ENCODE data around the gene TSPAN18.

TSPAN18 gene

GRCh38 chr11:44784851-44785250, 58.1 kb downstream of the TSPAN18 start:
- Mint-ChIP-seq H3K4me1 (no peaks in the 10 kb centered on the region), H3K4me3 (no peak overlapping the region), H3K27ac (no peak overlapping the region), H3K9me3 (no peaks in the 10 kb centered on the region), H3K27me3 (peaks cover 8% of the 10 kb centered on the region), H3K36me3 (no peaks in the 10 kb centered on the region)
- no peak for ATAC-seq

DNA sequence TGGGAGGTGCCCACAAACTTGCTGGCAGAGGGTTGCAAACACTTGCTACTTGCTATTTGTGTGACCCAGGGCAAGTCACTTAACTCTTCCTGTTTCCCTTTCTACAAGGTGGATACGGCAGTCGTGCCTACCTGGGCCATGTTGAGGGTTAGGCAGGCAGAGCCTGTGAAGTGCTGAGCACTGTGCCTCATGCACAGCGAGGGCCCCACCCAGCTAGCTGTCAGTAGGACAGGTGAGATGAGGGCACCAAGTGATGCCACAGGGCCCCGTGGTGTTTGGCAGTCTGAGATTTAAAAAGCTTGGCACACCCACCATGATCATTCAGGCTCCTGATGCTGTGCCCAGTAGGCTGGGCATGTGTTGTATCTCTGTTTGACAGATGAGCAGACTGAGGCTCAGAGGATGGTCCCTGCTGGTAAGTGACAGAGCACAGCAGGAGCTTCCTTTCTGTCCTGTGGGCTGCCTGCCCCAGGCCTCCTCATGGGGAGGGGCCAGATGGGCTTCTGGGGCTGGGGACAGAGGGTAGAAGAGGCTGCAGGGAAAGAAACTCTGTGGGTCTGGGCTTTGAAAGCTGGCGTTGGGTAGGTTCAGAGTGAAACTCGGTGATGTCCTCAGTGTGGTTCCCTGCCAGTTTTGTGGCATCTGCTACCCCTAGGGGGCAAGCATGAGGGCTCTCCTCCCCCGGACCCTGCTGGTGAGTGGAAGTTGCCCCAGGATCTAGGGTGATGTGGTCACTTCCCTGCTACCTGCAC, 59.3 kb downstream of the TSPAN18 start:
- no peak overlapping the region for H3K27ac Mint-ChIP-seq
- H3K4me1 Mint-ChIP-seq: no peaks in the 10 kb centered on the region

GRCh38 chr11:44787070-44787469, 60.3 kb downstream of the TSPAN18 start:
- Mint-ChIP-seq H3K4me3 (no peak overlapping the region), H3K9me3 (peaks cover 4% of the 10 kb centered on the region), H3K4me1 (no peaks in the 10 kb centered on the region), H3K36me3 (no peaks in the 10 kb centered on the region), H3K27ac (no peak overlapping the region), H3K27me3 (peaks cover 8% of the 10 kb centered on the region)
- ATAC-seq: no peak

More for the DNA sequence above, 59.3 kb downstream of the TSPAN18 start:
- Mint-ChIP-seq H3K4me3 (no peak overlapping the region), H3K27me3 (peaks cover 8% of the 10 kb centered on the region), H3K36me3 (no peaks in the 10 kb centered on the region), H3K9me3 (peaks cover 4% of the 10 kb centered on the region)
- ATAC-seq: no peak

DNA sequence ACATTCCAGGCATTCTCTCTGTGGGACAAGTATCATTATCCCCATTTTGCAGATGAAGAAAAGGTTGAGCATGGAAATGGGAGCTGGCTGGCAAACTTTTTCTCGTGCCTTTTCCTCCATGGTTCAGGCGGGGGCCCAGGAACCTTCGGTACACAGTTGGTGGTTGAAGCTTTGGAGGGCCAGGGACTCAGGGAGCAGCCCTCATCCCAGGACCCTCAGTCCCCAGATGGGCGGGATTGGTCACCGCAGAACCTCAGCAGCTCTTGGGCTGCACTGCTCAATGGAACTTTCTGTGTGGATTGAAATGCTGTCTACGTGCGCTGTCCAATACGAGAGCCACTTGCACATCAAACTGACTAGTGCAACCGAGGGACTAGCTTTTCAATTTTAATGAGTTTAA, 61.2 kb downstream of the TSPAN18 start:
- Mint-ChIP-seq H3K4me3 (no peak overlapping the region), H3K27ac (no peak overlapping the region), H3K36me3 (no peaks in the 10 kb centered on the region), H3K9me3 (peaks cover 4% of the 10 kb centered on the region), H3K4me1 (no peaks in the 10 kb centered on the region), H3K27me3 (peaks cover 8% of the 10 kb centered on the region)
- no peak for ATAC-seq

- H3K27ac Mint-ChIP-seq: no peak overlapping the region
- H3K4me1 Mint-ChIP-seq: no peaks in the 10 kb centered on the region
- H3K27me3 Mint-ChIP-seq: peaks cover 8% of the 10 kb centered on the region
- ATAC-seq: no peak
- H3K9me3 Mint-ChIP-seq: peaks cover 4% of the 10 kb centered on the region
- no peak overlapping the region for H3K4me3 Mint-ChIP-seq
- no peaks in the 10 kb centered on the region for H3K36me3 Mint-ChIP-seq
Observed at GRCh38 chr11:44788536-44789261, 61.9 kb downstream of the TSPAN18 start.

GRCh38 chr11:44789496-44789895, 62.7 kb downstream of the TSPAN18 start:
- ATAC-seq: no peak
- Mint-ChIP-seq H3K9me3 (peaks cover 4% of the 10 kb centered on the region), H3K27ac (no peak overlapping the region), H3K36me3 (no peaks in the 10 kb centered on the region), H3K27me3 (peaks cover 8% of the 10 kb centered on the region), H3K4me3 (no peak overlapping the region), H3K4me1 (no peaks in the 10 kb centered on the region)

DNA sequence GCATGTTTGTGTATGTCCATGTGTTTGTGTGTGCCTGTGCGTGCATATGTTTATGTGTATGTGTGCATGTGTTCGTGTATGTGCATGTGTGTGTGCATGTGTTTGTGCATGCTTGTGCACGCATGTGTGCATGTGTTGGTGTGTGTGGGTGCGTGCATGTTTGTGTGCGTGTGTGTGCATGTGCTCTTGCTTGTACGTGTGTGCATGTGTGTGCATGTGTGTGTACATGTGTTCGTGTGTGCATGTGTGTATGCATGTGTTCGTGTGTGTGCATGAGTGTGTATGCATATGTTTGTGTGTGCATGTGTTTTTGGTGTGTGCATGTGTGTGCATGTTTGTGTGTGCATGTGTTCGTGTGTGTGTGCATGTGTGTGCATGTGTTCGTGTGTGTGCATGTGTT, 63.4 kb downstream of the TSPAN18 start:
- no peak for ATAC-seq
- Mint-ChIP-seq H3K9me3 (peaks cover 4% of the 10 kb centered on the region), H3K27me3 (peaks cover 11% of the 10 kb centered on the region), H3K4me3 (no peak overlapping the region), H3K36me3 (no peaks in the 10 kb centered on the region), H3K4me1 (no peaks in the 10 kb centered on the region), H3K27ac (no peak overlapping the region)

DNA sequence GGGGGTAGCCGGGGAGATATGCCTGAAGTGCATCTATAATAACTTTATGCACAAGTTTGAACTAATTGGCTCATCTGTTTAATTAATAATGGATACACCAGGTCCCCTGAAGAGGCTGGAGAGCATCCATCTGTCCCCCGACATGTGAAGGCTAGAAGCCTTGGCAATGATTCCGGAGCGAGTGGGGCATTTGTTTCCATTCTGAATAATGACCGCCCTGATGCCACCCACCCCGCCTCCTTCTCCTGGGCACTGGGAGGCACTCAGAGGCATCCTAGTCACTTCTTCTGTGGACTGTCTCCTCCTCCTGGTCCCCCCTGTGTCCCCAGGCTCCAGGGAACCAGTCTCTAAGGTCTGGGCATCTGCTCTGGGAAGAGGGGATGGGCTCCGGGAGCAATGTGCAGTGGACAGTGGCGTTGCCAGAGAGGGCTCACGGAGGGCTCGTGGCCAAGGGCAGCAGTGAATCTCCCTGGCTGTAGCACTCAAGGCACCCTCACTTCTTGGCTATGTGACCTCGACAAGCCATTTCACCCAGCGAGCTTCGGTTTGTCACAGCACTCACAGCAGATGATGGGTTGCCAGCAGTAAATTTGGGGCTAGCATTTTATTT, 64.7 kb downstream of the TSPAN18 start:
- no peaks in the 10 kb centered on the region for H3K4me1 Mint-ChIP-seq
- no peak overlapping the region for H3K4me3 Mint-ChIP-seq
- no peaks in the 10 kb centered on the region for H3K36me3 Mint-ChIP-seq
- no peak for ATAC-seq
- no peak overlapping the region for H3K27ac Mint-ChIP-seq
- peaks cover 4% of the 10 kb centered on the region for H3K9me3 Mint-ChIP-seq
- peaks cover 14% of the 10 kb centered on the region for H3K27me3 Mint-ChIP-seq

- Mint-ChIP-seq H3K4me1 (no peaks in the 10 kb centered on the region), H3K9me3 (peaks cover 4% of the 10 kb centered on the region), H3K27me3 (peaks cover 19% of the 10 kb centered on the region), H3K27ac (no peak overlapping the region), H3K4me3 (no peak overlapping the region), H3K36me3 (no peaks in the 10 kb centered on the region)
- ATAC-seq: no peak
Observed at GRCh38 chr11:44792171-44792570, 65.4 kb downstream of the TSPAN18 start.

GRCh38 chr11:44793350-44794090, 66.8 kb downstream of the TSPAN18 start:
- Mint-ChIP-seq H3K9me3 (peaks cover 4% of the 10 kb centered on the region), H3K27me3 (peaks cover 17% of the 10 kb centered on the region), H3K4me1 (no peaks in the 10 kb centered on the region), H3K27ac (no peak overlapping the region), H3K36me3 (no peaks in the 10 kb centered on the region), H3K4me3 (no peak overlapping the region)
- ATAC-seq: no peak

GRCh38 chr11:44795803-44796535, 69.2 kb downstream of the TSPAN18 start:
- Mint-ChIP-seq H3K27me3 (peaks cover 24% of the 10 kb centered on the region), H3K4me3 (no peak overlapping the region), H3K27ac (no peak overlapping the region), H3K36me3 (no peaks in the 10 kb centered on the region), H3K4me1 (no peaks in the 10 kb centered on the region), H3K9me3 (no peaks in the 10 kb centered on the region)
- ATAC-seq: peak; percentile 62

DNA sequence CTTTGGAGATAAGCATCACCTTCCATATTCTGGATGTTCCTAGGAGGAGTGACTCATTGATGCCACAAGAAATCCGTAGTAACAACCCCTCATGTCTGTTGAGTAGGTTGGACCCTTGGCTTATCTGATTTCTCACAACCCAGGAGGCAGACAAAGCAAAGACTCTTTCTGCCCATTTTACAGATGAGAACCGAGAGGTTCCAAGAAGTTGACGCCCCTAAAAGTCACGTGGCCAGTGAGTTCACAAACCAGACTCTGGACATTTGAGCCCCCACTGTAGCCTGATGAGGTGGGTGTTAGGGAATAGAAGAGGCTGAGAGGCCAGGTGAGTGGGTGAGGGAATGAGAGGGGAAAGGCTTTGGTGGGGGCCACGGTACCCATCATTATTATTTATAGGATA, 70.3 kb downstream of the TSPAN18 start:
- H3K27ac Mint-ChIP-seq: no peak overlapping the region
- H3K36me3 Mint-ChIP-seq: no peaks in the 10 kb centered on the region
- H3K27me3 Mint-ChIP-seq: peaks cover 34% of the 10 kb centered on the region
- H3K4me1 Mint-ChIP-seq: no peaks in the 10 kb centered on the region
- no peak for ATAC-seq
- H3K4me3 Mint-ChIP-seq: no peak overlapping the region
- H3K9me3 Mint-ChIP-seq: no peaks in the 10 kb centered on the region

DNA sequence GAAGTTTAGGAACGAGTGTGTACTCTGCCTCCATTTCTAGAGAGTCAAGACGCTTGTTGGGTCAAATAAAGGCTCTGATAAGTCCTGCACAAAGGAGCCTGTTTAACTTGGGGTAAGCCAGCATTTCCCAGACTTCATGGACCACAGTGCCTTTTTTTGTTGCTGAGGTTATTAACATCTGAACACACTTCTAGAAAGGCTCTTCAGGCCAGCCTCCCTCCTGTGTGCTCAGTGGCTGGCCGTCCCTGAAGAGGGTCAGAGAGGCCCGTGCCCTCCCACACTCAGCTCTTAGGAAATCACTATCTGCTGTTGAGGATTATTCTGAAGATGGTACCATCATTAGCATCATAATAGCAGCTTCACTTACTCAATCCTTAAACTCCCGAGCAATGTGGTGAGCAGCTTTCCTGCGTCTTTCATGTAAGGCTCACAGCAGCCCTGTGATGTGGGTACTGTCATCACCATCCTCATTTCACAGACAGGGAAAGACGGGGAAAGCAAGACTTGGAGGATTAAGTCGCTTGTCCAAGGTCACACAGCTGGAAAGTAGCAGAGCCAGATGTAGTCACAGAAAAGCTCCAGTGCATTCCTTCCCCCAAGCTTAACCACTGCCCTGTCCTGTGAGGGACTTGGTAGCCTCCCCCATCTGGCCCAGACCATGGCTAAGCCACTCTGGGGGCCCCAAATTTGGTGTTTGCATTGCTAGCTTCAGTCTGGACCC, 71.3 kb downstream of the TSPAN18 start:
- no peak for ATAC-seq
- no peaks in the 10 kb centered on the region for H3K4me1 Mint-ChIP-seq
- H3K27ac Mint-ChIP-seq: no peak overlapping the region
- no peaks in the 10 kb centered on the region for H3K9me3 Mint-ChIP-seq
- H3K36me3 Mint-ChIP-seq: no peaks in the 10 kb centered on the region
- no peak overlapping the region for H3K4me3 Mint-ChIP-seq
- H3K27me3 Mint-ChIP-seq: peaks cover 44% of the 10 kb centered on the region

DNA sequence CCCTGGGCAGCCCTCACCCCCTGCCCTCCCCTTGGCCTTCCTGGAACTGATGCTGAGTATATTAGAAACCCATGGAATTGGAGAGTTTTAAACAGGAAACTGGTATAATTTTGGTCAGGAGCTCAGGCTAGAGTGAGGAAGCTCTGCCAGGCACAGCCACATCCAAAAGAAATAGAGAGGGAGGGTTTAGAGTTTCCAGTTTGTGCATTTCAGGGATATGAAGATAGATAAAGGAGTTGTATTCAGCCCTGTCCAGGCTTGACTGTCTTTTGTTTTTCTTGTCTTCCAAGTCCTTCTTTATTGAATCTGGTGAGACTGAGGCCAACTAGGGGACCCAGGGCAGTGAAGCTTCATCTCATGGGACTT, 71.8 kb downstream of the TSPAN18 start:
- H3K36me3 Mint-ChIP-seq: no peaks in the 10 kb centered on the region

More for the DNA sequence above, 71.8 kb downstream of the TSPAN18 start:
- peaks cover 49% of the 10 kb centered on the region for H3K27me3 Mint-ChIP-seq
- no peaks in the 10 kb centered on the region for H3K9me3 Mint-ChIP-seq
- H3K4me3 Mint-ChIP-seq: no peak overlapping the region
- ATAC-seq: no peak
- no peaks in the 10 kb centered on the region for H3K4me1 Mint-ChIP-seq
- no peak overlapping the region for H3K27ac Mint-ChIP-seq

Data from stimulated activated memory B cell treated with anti-CD40 and anti-IgM and Interleukin-4, amounts not matched to agents 10 μg/mL and 1 μg/mL and 100 μg/mL, for 72 hours (primary cell).